Head of caudate nucleus (tissue), 42 donors: Measurements from ENCODE around the gene RAB18.
"Not testable (repeated sequence)": the region's sequence is repeated elsewhere in the genome, so short reads cannot be mapped to it uniquely, and the experiment has no call there.

ENCODE experiments used
- DNase-seq, 42 donors: peaks; one replicate each; pipeline versions ENCODE4 v3.0.0 to v3.0.0-alpha.2; 2020 to 2021; ENCODE audit warnings: mixed read lengths in 7 of 42
- intact Hi-C: fragments of 100-400 bp; cut with DNase I; formaldehyde crosslinking; loops from one replicate; pipeline ENCODE4 v1.15.0; 2022

The RAB18 gene

DNA sequence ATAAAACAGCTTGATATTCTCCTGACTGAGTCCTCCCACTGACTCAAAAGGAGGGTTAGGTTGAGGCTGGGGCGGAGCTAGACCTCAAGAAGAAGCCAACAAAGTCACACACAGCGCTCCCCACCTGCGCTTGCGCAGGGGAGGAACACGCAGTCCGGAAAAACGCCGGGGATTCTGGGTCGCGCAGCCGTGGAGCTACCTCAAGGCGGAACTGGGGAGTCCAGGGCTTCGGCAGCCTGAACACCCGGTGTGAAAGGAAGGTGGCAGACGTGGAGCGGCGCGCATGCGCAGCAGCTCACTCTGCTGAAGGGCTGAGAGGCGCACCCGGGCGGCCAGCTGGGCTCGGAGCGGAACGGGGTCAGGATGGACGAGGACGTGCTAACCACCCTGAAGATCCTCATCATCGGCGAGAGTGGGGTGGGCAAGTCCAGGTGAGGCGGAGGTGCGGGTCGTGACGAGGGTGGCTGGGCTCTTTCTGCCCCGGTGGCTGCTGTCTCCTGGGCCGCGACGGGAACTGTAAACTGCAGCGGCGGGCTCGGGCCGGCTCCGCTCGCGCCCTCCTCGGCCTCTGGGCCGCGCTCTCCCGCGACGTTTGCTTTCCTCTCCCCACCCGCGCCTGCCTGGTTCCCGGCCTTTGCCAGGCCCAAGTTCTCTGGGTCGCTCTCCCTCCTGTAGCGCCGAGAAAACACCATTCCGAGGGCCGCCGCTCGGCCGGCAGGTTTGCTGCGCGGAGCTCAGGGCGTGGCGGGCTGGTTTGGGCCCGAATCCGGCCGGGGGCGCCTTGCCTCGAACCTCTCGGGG lies at the start of gene RAB18:
Gene RAB18, plus strand, starts transcription at position 298 of the 801 bp plus-strand sequence. Its CDS starts 66 bp downstream, at position 364.
- intact Hi-C loops, result loop anchor here (5.0 to 10.0 kb wide), 2 partner anchors 262 to 1031 kb away; partner anchors contain the start of genes ACBD5 and WAC
- DNase-seq, result peak; percentile 89 to 98 (median 96)

DNA sequence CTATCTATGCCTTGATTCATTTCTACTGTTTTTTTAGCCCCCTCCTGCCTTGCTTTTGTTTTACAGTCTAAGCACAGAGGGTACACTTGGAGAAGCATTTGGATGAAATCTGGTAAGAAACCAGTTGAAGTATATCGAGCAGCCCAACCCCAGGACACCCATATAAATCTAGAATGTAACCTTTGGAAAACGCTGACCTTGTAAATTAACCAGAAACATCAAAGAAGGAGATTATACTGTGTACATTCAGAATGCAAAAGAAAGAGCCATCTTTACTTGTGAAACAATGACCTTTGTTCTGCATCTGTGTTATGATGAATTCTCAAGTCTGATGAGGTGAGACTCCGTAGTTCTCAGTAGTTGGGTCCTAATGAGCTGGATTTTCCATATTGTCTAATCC lies 49.3 kb upstream of the RAB18 start:
- intact Hi-C loops, result no loop called here
- no peak for DNase-seq

DNA sequence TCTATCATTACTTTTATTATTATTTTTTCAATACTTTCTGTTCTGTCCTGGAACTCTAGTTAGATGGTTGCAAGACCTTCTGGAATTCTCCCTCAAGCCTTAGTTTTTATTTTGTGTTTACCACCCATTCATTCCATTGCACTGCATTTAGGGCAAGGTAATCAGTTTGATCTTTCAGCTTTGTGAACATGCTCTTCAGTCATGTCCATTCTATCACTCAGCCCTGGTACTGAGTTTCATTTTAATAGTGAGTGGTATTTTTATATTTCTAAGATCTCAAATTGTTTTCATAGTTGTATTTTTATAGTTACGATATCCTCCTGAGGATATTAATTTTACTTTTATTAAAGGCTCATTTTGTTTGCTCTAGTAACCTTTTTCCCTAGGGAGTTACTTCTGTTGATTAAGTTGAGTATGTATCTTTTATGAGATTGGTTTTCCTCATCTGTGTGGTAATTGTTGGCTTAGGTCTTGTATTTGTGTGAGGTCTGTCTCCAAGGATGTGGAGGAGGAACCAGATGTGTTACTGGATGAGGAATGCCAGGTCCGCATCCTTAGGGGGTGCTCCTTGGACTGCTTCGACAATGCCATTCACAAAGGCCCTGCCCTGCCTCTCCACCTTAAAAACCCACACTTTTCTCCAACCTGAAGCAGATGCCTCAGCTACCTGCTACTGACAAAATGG lies 46.7 kb upstream of the RAB18 start:
- DNase-seq, result no peak
- intact Hi-C loops, result no loop called here

DNA sequence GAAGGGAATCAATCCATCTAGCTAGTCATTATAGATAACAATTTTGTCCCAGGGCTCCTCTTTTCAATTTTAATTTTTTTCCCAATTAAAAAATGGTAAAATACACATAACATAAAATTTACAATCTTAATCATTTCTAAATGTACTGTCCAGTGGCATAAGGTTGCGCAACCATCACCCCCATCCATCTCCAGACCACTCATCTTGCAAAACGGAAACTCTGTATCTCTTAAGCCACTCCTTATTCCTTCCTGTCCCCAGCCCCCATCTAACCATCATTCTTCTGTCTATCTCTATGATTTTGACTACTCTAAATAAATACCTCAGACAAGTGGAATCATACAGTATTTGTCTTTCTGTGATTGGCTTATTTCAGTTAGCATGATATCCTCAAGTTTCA lies 46.1 kb upstream of the RAB18 start:
- intact Hi-C loops, result no loop called here
- no peak for DNase-seq

DNA sequence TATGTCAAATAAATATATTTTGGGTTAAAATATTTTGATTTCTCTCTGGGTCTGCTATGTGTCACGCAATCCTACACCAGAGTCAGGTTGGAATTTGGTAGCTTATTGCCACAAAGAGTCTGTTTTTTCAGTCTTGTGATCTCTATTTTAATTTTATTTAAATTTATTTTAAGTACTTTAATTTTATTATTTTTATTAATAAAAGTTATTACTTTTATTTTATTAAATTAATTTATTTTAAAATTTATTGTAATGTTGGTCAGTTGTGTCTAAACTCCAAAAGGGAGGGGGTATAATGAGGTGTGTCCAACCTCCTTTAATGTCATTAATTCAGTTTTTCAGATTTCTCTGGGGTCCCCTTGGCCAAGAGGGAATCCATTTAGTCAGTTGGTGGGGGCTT lies 42.8 kb upstream of the RAB18 start:
- DNase-seq, result no peak
- intact Hi-C loops, result no loop called here

DNA sequence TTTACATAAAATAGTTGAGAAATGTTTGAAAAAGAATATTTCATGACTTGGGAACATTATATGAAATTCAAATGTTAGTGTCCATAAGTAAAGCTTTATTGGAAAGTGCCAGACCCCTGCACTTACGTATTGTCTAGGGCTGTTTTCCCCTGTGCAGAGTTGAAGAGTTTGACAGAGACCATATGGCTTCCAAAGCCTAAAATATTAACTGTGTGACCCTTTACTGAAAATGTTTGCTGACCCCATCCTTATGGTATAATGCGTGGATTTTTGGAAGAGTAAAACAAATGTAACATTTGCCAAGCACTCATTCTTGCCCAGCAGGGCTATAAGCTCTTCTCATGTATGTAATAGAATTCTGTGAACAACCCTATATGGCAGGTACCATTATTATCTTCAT lies 40.1 kb upstream of the RAB18 start:
- DNase-seq, result no peak
- intact Hi-C loops, result no loop called here

DNA sequence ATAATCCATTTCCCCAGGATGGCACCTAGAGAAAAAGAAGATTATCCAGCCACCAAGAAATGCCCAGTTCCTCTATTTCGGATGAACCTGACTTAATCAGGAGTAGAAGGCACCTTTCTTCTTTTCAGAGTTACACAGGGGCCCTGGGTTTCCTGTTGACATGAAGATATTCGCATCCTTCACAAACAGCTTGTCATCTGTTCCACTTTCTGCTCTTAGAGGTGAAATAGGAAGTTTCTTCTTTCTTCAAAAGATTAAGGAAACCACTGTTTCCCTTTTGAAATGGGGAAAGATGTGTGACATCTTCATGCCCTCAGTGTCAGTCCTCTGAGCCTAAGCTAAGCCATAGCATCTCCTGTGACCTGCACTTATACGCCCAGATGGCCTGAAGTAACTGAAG lies 39.1 kb upstream of the RAB18 start:
- intact Hi-C loops, result no loop called here
- DNase-seq, result no peak

DNA sequence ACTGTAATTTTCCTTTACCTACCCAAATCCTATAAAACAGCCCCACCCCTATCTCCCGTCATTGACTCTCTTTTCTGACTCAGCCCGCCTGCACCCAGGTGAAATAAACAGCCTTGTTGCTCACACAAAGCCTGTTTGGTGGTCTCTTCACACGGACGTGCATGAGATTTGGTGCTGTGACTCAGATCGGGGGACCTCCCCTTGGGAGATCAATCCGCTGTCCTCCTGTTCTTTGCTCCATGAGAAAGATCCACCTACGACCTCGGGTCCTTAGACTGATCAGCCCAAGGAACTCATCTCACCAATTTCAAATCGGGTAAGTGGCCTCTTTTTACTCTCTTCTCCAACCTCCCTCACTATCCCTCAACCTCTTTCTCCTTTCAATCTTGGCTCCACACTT lies 38.5 kb upstream of the RAB18 start:
- intact Hi-C loops, DNase-seq: not testable (repeated sequence)

DNA sequence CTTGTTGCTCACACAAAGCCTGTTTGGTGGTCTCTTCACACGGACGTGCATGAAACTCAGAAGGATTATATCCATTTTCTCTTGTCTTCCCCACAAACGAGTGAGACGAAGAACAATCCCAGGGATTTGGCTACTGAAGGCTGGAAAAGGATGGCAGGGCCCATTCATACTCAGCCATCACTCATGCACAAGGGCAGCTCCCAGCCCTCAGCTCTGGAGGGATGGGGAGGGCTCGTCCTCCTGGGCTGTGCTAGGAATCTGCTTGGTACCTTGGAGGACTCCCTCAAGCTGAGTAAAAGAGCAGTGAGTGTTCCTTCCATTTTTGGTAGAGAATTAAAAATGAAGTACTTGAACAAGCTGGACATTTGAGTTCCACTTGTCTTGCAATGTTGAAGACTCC lies 33.2 kb upstream of the RAB18 start:
- intact Hi-C loops, result no loop called here
- DNase-seq, result no peak

DNA sequence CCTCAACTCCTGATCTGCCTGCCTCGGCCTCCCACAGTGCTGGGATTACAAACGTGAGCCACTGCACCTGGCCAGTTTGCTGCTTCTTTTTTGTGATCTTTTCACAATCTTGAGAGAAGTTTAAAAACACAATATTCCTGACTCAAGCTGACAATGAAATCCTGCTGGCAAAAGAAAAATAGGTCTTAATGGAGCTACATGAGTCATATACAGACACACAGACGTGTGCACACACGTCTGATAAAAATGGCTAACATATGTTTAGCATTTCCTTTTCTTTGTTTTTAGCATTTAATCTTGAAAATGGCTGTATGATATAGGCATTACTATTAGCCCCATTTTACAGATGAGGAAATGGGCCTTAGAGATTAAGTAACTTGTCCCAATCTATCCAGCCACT lies 29.4 kb upstream of the RAB18 start:
- intact Hi-C loops, result no loop called here
- DNase-seq, result no peak

DNA sequence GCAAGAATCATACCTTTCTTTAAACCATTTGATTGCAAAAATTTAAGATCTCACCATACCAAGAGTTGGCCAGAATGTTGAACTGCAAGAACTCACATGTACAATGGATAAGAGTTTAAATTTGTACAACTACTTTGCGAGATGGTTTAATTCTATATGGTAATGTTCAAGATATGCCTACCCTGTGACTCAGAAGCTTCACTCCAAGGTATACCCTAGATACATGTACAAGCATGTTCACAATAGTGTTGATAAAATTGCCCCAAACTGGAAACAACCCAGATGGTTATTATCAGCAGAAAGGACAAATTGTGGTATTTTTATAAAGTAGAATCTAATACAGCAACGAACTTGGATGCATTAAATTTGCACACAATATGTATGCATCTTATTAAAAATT lies 25.1 kb upstream of the RAB18 start:
- DNase-seq, result no peak
- intact Hi-C loops, result no loop called here

DNA sequence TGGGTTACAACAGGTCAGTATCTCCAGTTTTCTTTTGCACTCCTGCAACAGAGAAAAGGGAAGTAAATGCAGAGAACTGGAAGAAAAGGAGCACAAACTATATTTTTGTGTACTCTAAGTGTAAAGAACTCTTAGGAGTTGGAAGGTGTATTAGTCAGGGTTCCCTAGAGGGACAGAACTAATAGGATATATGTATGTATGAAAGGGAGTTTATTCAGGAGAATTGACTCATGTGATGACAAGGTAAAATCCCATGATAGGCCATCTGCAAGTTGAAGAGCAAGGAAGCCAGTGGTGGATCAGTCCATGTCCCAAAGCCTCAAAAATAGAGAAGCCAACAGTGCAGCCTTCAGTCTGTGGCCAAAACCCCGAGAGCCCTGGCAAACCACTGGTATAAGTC lies 22.6 kb upstream of the RAB18 start:
- intact Hi-C loops, result no loop called here
- DNase-seq, result no peak

DNA sequence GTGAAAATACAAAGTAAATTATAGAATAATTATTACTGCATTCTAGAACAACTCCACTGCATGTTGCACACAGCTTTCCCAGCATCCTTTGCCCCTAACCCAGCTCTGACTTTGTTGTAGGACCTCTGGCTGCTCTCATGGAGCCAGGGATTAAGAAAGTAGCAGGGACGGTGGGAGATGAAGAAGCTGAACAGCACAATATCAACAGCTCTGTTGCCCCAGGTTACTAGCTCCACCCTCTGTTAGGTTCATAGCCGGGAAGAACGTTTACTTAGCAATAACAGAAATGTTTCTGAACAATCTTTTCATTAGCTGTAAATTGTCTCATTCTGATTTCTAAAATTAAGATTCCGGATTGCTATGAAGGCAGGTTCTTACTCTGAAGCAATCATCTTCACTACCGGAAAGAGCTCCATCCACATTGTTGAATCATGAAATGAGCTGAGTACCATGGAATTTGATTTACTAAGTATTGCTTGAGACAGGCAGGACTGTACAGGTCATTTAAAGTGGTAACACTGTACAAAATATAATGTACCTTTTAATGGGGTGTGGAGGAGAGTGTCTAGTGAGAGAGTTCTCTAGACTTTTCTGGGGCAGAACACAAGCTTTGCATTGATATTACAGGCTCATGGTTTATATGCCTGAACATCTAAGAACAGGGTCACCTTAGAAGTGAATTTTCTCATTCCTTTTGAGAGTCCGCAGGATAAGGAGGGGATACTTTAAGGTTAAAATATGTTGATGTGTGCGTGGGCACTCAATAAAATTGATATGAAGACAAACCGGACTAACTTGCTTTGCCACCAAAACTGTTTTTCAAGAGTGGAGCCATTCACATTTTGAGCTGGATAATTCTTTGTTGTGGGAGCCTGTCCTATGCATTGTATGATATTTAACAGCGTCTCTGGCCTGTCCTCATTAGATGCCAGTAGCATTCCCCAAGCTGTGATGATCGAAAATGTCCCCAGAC lies 20.8 kb upstream of the RAB18 start:
- DNase-seq, result no peak
- intact Hi-C loops, result no loop called here

DNA sequence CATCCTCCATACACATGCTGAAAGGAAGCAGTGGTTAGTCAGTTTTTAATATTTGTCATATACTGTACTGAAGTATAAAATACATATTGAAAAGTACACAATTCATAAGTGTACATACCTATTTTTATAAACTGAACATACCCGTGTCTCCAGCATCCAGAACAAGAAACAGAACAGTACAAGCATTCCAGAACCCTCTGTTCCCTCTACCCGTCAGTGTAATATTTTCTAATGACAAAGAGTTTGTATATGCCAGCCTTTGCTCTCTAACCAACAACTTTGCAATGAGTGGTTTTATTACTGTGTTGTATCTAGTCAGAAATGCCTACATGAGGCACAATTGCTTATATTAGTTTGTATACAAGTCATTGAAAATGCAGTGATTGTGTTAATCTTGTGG lies 18.7 kb upstream of the RAB18 start:
- intact Hi-C loops, result no loop called here
- no peak for DNase-seq

DNA sequence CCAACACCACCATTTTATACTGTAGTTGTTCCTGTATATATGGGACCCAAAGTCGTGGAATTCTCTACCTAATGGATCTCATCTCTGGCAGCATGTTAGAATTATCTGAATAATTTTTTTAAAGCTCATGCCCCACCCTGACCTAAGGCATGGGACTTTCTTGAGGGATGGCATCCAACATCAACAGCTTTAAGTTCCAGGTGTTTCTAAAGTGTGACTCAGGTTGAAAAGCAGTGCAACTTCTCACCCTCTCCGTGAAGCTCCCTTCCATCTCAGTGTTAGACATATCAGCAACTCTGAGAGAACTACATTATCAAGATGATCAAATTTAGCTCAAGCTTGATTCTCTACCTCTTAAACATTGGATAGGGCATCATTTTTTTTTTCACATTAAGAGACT lies 18.1 kb upstream of the RAB18 start:
- intact Hi-C loops, result no loop called here
- DNase-seq, result no peak

DNA sequence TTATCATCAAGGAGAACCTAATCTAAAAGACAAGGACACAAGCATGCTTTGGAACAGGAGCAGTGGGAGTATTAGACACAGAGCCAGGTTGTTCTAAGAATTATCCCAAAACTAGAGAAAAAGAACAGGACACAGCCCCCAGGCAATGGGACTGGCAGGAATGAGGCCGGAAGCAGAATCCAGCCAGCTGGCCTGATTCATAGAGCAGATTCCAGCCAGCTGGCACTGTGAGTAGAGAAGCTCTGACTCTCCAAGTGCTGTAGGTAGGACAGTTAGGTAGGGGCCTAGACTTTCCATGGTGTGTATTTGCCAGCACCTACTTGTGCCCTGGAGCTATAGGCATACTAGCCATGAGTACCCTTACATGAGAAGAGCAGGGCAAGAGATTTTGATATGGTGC lies 13.3 kb upstream of the RAB18 start:
- DNase-seq, result no peak
- intact Hi-C loops, result no loop called here

DNA sequence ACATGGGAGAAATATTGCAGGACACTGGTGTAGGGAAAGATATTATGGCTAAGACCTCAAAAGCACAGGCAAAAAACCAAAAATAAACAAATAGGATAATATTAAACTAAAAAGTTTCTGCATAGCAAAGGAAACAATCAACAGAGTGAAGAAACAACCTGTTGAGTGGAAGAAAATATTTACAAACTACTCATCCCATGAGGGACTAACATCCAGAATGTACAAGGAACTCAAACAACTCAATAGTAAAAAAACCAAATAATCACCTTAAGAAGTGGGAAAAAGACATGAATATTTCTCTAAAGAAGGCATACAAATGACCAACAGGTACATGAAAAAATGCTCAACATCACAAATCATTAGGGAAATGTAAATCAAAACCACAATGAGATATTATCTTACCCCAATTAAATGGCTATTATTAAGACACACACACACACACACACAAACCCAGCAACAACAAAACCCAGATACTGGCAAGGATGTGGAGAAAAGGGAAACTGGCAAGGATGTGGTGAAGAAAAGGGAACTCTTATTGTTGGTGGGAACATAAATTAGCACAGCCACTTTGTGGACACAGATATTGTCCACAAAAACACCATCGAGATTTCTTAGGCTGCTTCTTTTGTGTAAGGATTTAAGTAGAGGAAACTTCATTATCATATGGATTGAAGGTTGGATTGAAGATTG lies 9.8 kb upstream of the RAB18 start:
- no peak for DNase-seq
- intact Hi-C loops, result no loop called here

DNA sequence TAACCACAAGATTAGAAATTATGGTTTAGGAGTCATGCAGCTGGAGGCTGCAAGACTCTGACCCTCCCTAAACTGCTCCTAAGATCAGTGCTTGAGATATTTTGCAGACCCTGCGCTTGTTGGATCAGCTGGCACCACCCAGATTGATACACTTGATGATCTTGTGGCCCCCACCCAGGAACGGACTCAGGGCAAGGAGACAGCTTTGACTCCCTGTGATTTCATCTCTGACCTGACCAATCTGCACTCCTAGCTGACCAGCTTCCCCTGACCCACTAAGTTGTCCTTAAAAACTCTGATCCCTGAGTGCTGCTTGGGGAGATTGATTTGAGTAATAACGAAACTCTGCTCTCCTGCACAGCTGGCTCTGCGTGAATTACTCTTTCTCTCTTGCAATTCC lies 8.0 kb upstream of the RAB18 start:
- DNase-seq, result no peak
- intact Hi-C loops, result no loop called here

DNA sequence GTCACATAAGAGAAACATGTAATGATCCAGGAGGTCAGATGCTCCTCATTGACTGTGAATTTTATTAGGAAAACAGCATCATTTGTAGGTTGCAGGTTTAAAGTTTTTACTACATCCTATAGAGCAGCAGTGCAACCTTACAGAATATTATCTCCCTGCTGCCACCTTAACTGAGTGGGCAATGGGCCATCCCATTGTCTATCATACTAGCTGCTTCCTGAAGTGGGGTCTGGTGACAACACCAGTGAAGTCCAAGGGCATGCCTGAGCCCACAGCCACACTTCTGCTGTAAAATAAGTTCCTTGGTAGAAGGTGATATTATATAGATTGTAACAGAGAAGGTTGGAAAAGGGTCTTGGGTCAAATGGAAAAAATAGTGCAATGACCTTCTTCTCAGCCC lies 4.0 kb upstream of the RAB18 start:
- intact Hi-C loops, result loop anchor here (5.0 to 10.0 kb wide), 2 partner anchors 258 to 1035 kb away; partner anchors contain the start of genes ACBD5 and WAC

More for the DNA sequence above, 4.0 kb upstream of the RAB18 start:
- DNase-seq, result no peak
